ENCODE data around the gene AKAP13. TPM values are rescaled to one million over a fixed set of nuclear protein-coding genes. Genes with fewer than 3 reads are reported as not detected.

AKAP13 gene
- total RNA-seq, 1 experiment from 2014 or later = 47.3 TPM

DNA sequence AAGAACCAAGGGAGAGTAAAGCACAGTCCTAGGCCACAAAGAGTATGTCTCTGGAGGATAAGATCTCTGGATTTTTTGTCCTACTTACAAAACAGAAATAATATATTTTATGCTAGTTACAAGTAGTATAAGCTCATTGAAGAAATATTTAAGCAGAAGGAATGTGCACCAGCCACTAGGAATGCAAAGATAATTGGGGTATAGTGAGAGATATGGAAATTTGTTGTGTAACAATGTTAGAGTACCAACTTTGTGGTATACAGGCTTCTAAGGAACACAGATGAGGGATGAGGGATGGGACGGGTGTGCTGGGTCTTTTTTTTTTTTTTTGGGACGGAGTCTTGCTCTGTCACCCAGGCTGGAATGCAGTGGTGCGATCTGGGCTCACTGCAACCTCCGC is 26.5 kb downstream of the AKAP13 start:
- H2BK120ac ChIP-seq (ENCODE audit: low read depth, low read length, poor library complexity, severe bottlenecking) = no peak overlapping the region
- no peak overlapping the region for H3K56ac ChIP-seq (ENCODE audit: insufficient read length, low read depth, low read length)
- H2AFZ ChIP-seq (ENCODE audit: low read length) = no peak overlapping the region
- H3K14ac ChIP-seq (ENCODE audit: insufficient read depth, low read length) = no peak overlapping the region
- no peak overlapping the region for H4K8ac ChIP-seq (replicated peaks; ENCODE audit: insufficient read length, low read depth, low read length)
- H2BK20ac ChIP-seq (ENCODE audit: low read depth, low read length, poor library complexity, severe bottlenecking) = no peak overlapping the region
- H3K4ac ChIP-seq (ENCODE audit: low read depth, low read length) = no peak overlapping the region
- TF ChIP-seq CTCF (conservative IDR thresholded peaks at IDR 0.05) = no peak
- no peak overlapping the region for H3K23ac ChIP-seq (ENCODE audit: insufficient read length, low read depth, low read length)
- no peak overlapping the region for H3T11ph ChIP-seq (ENCODE audit: low read length)
- H2BK12ac ChIP-seq (ENCODE audit: insufficient read length, low read depth, low read length) = no peak overlapping the region
- no peaks in the 10 kb centered on the region for H3K4me1 ChIP-seq (ENCODE audit: insufficient read depth, low read length)
- no peak overlapping the region for H2BK15ac ChIP-seq (ENCODE audit: low read depth, low read length)
- H3K9ac ChIP-seq (ENCODE audit: extremely low read depth, insufficient read length, low read length) = no peak overlapping the region
- Mint-ChIP-seq H3K4me1 (peaks cover 33 to 34% of the 10 kb centered on the region in 2 experiments), H3K27ac (no peak overlapping the region), H3K4me3 (no peak overlapping the region), H3K36me3 (ENCODE audit: insufficient read depth in 1 of 3, low read depth in 3 of 3) (no peaks in the 10 kb centered on the region), H3K27me3 (ENCODE audit: low read depth) (no peaks in the 10 kb centered on the region), H3K9me3 (no peaks in the 10 kb centered on the region)
- no peak overlapping the region for H3K18ac ChIP-seq (ENCODE audit: insufficient read length, low read depth, low read length)
- no peak overlapping the region for H2BK5ac ChIP-seq (ENCODE audit: insufficient read length, low read length)
- no peaks in the 10 kb centered on the region for H3K23me2 ChIP-seq (ENCODE audit: insufficient read length, low read depth, low read length, poor library complexity, severe bottlenecking)
- H3K9me3 ChIP-seq (ENCODE audit: control insufficient read depth, low read depth, low read length) = no peaks in the 10 kb centered on the region
- no peak for DNase-seq
- H3K4me2 ChIP-seq (ENCODE audit: insufficient read depth, insufficient read length, low read length) = no peak overlapping the region
- H3K27me3 ChIP-seq (ENCODE audit: insufficient read depth, low read length) = no peaks in the 10 kb centered on the region
- no peak overlapping the region for H4K91ac ChIP-seq (ENCODE audit: insufficient read length, low read depth, low read length)
- H4K20me1 ChIP-seq (ENCODE audit: control insufficient read depth, insufficient read depth, insufficient read length) = no peaks in the 10 kb centered on the region
- no peak overlapping the region for H2AK5ac ChIP-seq (ENCODE audit: insufficient read length, low read length)
- peaks cover 6% of the 10 kb centered on the region for H3K79me1 ChIP-seq (ENCODE audit: insufficient read depth, low read depth, low read length, poor library complexity, severe bottlenecking)
- no CpG with 5 or more reads among the region's 4 CpGs for WGBS (ENCODE audit: extremely low coverage, insufficient read length, low lambda C conversion rate)
- no peak overlapping the region for H3K27ac ChIP-seq (ENCODE audit: insufficient read length, low read depth, low read length)
- peaks cover 14% of the 10 kb centered on the region; the same call in 1 of the 2 replicates for H3K79me2 ChIP-seq (ENCODE audit: insufficient read depth, low read length)
- no peak overlapping the region for H4K5ac ChIP-seq (ENCODE audit: insufficient read length, low read depth, low read length)
